ENCODE measurements around the gene GPR78.

Gene GPR78, protein sequence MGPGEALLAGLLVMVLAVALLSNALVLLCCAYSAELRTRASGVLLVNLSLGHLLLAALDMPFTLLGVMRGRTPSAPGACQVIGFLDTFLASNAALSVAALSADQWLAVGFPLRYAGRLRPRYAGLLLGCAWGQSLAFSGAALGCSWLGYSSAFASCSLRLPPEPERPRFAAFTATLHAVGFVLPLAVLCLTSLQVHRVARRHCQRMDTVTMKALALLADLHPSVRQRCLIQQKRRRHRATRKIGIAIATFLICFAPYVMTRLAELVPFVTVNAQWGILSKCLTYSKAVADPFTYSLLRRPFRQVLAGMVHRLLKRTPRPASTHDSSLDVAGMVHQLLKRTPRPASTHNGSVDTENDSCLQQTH

GRCh38 chr4:8580321-8581093 is at the start of gene GPR78:
GPR78 (plus strand) TSS chr4:8580392; CDS start chr4:8580983, 591 bp downstream.
- DNase-seq (ENCODE audit: low read depth in 2 of 2), result no peak

- no peak for DNase-seq (ENCODE audit: low read depth in 2 of 2)
Observed at GRCh38 chr4:8532245-8532781, 47.9 kb upstream of the GPR78 start.

GRCh38 chr4:8533274-8533865 is 46.8 kb upstream of the GPR78 start:
- DNase-seq (ENCODE audit: low read depth in 2 of 2), result no peak

- no peak for DNase-seq (ENCODE audit: low read depth in 2 of 2)
Observed at GRCh38 chr4:8534129-8534528, 46.1 kb upstream of the GPR78 start.

DNA sequence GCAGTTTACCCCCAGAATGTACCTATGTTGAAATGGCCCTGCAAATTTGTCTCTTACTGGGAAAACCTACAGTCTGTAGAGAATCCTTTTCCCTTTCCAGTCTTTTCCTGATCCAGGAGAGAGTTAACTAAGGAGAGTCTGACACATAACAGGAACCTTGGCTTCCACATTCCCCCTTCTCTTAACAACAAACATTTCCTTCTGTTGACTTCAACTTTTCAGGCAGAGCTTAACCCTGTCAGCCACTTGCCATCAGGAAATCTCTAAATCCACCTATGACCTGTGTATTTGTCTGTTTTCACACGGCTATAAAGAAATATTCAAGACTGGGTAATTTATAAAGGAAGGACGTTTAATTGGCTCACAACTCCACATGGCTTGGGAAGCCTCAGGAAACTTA is 45.6 kb upstream of the GPR78 start:
- no peak for DNase-seq (ENCODE audit: low read depth in 2 of 2)

DNA sequence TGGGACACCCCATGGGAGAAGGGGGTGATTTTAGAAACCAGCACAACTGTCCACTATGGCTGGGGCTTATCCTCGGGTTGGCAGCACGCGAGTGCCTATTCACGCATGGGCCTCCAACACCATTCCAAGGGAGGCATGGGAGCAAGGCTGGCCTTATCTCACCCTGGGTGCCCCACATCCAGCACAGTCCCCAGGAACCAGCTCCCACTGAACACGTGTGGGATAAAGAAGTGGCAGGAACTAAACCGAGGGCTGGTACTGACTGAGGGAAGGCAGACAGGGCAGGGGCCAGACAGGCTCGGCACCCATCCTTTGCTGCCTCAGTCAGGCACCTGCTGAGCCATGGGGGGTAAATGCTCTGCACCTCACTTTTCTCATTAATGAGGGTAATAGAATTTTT is 43.7 kb upstream of the GPR78 start:
- DNase-seq (ENCODE audit: low read depth in 2 of 2), result no peak

- DNase-seq (ENCODE audit: low read depth in 2 of 2), result no peak
Observed at GRCh38 chr4:8537041-8537461, 43.1 kb upstream of the GPR78 start.

DNA sequence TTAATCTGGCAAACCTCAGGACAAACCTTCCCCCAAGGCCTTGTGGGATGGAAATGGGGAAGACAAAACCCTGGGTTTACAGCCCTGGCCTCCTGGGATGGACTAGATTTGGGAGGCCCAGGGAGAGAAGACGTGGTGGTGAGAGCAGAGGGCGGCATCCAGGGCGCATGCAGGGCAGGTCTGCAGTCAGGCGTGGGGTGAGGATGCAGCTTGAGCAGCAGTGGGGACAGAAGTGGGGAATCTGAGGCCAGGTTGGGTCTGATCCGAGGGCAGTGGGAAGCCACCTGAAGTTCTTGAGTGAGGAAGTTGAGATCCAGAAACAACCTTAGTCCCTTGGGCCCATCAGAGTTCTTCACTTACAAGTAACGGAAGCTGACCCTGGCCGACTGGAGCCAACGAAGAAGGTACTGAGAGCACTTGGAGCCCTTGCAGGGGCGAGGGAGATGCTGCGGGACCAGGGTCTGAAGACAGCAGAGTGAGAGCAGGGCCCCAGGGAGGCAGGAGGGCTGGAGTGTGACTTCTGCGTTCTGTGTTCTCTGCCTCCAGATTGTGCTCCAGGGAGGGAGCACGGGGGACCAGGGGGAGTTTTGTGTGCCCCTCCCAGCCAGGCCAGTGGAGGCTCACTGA is 42.0 kb upstream of the GPR78 start:
- DNase-seq (ENCODE audit: low read depth in 2 of 2), result no peak

GRCh38 chr4:8538703-8539567 is 41.3 kb upstream of the GPR78 start:
- no peak for DNase-seq (ENCODE audit: low read depth in 2 of 2)

- DNase-seq (ENCODE audit: low read depth in 2 of 2), result no peak
Observed at GRCh38 chr4:8539661-8540060, 40.5 kb upstream of the GPR78 start.

DNA sequence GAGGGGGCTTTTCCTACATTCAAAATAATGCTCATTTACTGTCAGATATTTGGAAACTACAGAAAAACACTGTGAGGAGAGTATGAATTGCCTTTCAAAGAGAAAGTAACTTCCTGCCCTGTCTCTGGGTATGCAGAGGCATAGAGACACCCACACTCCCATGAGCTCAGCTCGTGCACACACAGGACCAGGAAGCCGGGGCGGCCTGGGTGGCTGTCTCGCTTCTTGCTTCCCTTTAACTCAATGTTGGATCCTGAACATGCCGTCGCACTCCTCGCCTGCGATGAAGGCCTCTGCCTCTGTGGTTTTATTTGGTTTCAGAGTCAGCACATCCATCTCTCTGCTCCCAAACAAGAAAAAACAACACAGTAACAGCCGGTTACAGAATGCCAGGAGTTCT is 40.1 kb upstream of the GPR78 start:
- no peak for DNase-seq (ENCODE audit: low read depth in 2 of 2)

DNA sequence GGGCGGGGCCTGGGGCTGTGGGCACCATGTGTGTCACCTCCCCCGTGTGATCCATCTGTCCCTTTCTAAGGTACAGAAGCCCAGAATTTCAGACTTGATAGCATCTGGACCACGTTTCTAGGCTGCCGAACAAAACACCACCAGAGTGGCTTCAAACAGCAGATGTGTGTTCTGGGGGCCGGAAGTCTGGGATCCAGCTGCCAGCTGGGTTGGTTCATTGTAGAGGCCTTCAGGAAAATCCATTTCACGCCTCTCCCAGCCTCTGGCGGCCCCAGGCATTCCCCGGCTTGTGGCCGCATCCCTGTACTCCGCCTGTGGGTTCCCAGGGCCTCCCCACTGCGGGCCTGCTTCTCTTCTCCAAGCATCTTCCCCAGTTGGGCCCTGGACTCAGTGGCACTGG is 39.6 kb upstream of the GPR78 start:
- DNase-seq (ENCODE audit: low read depth in 2 of 2), result no peak

DNA sequence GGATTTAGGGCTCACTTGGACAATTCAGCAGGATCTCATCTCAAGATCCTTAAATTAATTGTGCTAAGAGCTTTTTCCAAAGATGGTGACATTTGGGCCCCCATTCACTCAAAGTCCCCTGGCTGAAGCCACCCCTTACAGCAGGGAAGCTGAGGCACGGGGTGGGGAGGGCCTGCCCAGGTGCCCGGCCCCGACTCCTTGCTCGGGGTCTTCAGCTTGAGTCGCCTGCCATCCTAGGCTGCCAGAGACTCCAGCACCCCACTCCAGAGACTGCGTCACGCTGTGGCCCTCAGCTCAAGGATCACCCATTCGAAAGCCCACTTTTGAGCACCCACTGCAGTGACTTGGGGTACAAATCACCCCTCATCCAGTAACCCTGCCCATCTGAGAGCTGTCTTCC is 39.2 kb upstream of the GPR78 start:
- DNase-seq (ENCODE audit: low read depth in 2 of 2), result no peak

DNA sequence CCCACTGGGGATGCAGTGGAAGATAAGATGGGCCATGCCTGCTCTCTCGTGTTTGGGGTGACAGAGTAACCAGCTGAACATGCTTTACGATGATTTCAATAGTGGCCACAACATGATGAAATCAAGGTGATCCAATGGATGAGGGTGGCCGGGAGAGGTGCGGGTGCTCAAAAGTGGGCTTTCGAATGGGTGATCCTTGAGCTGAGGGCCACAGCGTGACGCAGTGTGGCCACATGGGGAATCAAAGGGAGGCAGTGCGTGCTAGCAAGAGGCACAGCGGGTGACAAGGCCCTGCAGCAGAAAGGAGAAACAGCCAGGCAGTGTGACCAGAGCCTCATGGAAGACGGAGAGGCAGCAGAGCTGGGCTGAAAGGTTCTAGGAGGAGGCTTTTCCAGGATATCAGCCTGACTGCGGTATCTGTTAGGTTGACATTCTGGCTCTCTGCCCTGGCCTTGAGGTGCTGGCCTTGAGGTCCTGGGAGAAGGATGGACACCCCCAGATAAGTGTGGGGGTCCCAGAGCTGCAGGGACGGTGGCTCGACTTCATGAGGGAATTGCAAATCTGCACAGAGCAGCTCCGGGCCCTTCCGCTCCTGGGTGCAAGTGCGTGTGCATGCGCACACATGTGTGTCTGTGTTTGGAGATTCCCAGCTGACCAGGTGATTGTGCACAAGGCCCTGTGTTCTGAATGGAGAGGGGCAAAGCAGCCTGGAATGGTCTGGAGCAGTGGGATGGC is 38.0 kb upstream of the GPR78 start:
- DNase-seq (ENCODE audit: low read depth in 2 of 2), result no peak

- DNase-seq (ENCODE audit: low read depth in 2 of 2), result no peak
Observed at GRCh38 chr4:8542776-8543525, 37.2 kb upstream of the GPR78 start.

DNA sequence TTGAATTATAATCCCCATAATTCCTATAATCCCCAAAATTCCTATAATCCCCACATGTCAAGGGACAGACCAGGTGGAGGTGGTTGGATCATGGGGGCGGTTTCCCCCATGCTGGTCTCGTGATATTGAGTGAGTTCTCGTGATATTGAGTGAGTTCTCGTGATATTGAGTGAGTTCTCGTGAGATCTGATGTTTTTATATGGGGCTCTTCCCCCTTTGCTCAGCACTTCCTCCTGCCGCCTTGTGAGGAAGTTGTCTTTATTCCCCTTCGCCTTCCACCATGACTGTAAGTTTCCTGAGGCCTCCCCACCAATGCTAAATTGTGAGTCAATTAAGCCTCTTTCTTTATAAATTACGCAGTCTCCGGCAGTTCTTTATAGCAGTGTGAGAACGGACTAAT is 36.6 kb upstream of the GPR78 start:
- DNase-seq (ENCODE audit: low read depth in 2 of 2), result no peak

GRCh38 chr4:8544282-8544681 is 35.9 kb upstream of the GPR78 start:
- no peak for DNase-seq (ENCODE audit: low read depth in 2 of 2)

GRCh38 chr4:8544741-8545438 is 35.3 kb upstream of the GPR78 start:
- no peak for DNase-seq (ENCODE audit: low read depth in 2 of 2)

DNA sequence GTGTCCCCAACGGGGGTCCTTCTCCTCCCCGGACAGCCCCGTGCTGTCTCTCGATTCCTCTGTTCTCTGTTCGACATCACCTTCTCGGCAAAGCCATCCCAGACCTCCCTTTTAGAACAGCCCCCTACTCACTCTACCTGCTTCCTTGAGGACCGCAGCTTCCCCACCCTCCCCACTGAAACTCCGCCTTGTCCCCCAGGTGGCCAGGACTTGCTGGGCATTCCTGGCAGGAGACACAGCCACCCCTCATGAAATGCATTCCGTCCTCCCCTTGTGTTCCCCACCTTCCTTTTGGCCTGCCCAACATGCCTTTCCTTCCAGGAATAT is 34.8 kb upstream of the GPR78 start:
- DNase-seq (ENCODE audit: low read depth in 2 of 2), result no peak
